22Rv1 (cell line): ENCODE data around the gene COPE.

ENCODE experiments used
- H3K27ac ChIP-seq: fragments of 450-650 bp; 2 replicates; pipeline ENCODE4 v1.5.1; 2017
- ZFX ChIP-seq: fragments of 450-650 bp; IDR thresholded peaks from 2 replicates; pipeline ENCODE4 v1.6.1; 2017; ENCODE audit warnings: antibody characterized with exemption, borderline replicate concordance
- TF ChIP-seq, protein P1 (sequence below): fragments of 450-650 bp; IDR thresholded peaks from 2 replicates; pipeline ENCODE4 v1.5.1; 2017; ENCODE audit warnings: mild to moderate bottlenecking

Gene COPE

GRCh38 chr19:18850471-18851375 lies 68.5 kb downstream of the COPE start:
- TF ChIP-seq ZFX, result no peak
- TF ChIP-seq, protein P1, sequence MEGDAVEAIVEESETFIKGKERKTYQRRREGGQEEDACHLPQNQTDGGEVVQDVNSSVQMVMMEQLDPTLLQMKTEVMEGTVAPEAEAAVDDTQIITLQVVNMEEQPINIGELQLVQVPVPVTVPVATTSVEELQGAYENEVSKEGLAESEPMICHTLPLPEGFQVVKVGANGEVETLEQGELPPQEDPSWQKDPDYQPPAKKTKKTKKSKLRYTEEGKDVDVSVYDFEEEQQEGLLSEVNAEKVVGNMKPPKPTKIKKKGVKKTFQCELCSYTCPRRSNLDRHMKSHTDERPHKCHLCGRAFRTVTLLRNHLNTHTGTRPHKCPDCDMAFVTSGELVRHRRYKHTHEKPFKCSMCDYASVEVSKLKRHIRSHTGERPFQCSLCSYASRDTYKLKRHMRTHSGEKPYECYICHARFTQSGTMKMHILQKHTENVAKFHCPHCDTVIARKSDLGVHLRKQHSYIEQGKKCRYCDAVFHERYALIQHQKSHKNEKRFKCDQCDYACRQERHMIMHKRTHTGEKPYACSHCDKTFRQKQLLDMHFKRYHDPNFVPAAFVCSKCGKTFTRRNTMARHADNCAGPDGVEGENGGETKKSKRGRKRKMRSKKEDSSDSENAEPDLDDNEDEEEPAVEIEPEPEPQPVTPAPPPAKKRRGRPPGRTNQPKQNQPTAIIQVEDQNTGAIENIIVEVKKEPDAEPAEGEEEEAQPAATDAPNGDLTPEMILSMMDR, result no peak
- H3K27ac ChIP-seq, result no peak overlapping the region

DNA sequence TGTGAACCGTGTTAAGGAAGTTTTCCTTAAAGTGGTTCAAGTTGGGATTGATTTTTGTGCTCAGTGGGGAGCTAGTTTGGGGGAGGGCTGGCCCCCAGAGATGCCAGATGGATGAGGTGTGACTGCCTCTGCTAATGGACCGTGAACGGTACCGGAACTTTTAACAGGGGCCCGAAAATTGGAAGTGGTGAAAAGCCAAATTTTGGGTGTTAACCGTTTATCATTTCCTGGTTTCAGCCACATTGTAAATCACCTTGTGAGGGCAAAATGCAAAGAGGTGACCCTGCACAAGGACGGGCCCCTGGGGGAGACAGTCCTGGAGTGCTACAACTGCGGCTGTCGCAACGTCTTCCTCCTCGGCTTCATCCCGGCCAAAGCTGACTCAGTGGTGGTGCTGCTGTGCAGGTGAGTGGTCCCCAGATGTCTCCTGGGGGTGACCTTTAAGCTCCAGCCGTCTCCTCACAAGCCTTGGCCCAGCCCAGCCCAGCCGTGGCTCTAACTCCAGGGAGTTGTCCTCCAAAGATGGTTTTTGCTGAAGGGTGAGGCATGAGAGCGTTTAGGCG lies 69.3 kb downstream of the COPE start:
- H3K27ac ChIP-seq, result no peak overlapping the region
- no peak for TF ChIP-seq ZFX
- TF ChIP-seq, protein P1, result no peak
